GM23338 (cell line): ENCODE measurements around the gene USP32. TPM values are rescaled to one million over a fixed set of nuclear protein-coding genes. Genes with fewer than 3 reads are reported as not detected.

Experiments
- ATAC-seq: fragments of 200-7000 bp; cut with Tn5 transposase; 3 replicates; pipeline ENCODE4 v1.9.1; 2020
- DNase-seq: peaks from one replicate; pipeline ENCODE4 v3.0.0-alpha.2; 2015; ENCODE audit warnings: low spot score
- H2AFZ ChIP-seq: fragments of 200-600 bp; sonication (generic); 2 replicates; pipeline ENCODE4 v1.8.0; 2016; ENCODE audit warnings: antibody characterized with exemption, mild to moderate bottlenecking, moderate library complexity
- H3F3A ChIP-seq: fragments of 200-600 bp; sonication (generic); replicated peaks from 2 replicates; pipeline ENCODE4 v1.8.0; 2017; ENCODE audit warnings: antibody characterized with exemption, mixed run types, low read depth
- H3K27ac ChIP-seq: fragments of 200-600 bp; sonication (generic); 2 replicates; pipeline ENCODE4 v1.6.1; 2016; ENCODE audit warnings: low read depth
- H3K27me3 ChIP-seq: fragments of 200-600 bp; sonication (generic); 2 replicates; pipeline ENCODE4 v1.8.0; 2016; ENCODE audit warnings: mild to moderate bottlenecking, mixed run types, moderate library complexity; ENCODE audit not compliant: insufficient read depth
- H3K36me3 ChIP-seq: fragments of 200-600 bp; sonication (generic); 2 replicates; pipeline ENCODE4 v1.8.0; 2016; ENCODE audit warnings: mild to moderate bottlenecking; ENCODE audit not compliant: insufficient read depth
- H3K4me1 ChIP-seq: fragments of 200-600 bp; sonication (generic); 2 replicates; pipeline ENCODE4 v1.8.0; 2016; ENCODE audit warnings: mild to moderate bottlenecking, moderate library complexity; ENCODE audit not compliant: insufficient read depth
- H3K4me2 ChIP-seq: fragments of 200-600 bp; sonication (generic); 2 replicates; pipeline ENCODE4 v1.7.1; 2017; ENCODE audit warnings: mixed run types
- H3K4me3 ChIP-seq: fragments of 200-600 bp; sonication (generic); 2 replicates; pipeline ENCODE4 v1.6.1; 2016; ENCODE audit warnings: mixed run types
- H3K79me2 ChIP-seq: fragments of 200-600 bp; sonication (generic); replicated peaks from 2 replicates; pipeline ENCODE4 v1.8.0; 2017; ENCODE audit warnings: mild to moderate bottlenecking; ENCODE audit not compliant: insufficient read depth
- H3K9me2 ChIP-seq: fragments of 200-600 bp; sonication (generic); 2 replicates; pipeline ENCODE4 v1.8.0; 2017; ENCODE audit not compliant: insufficient read depth
- H4K20me1 ChIP-seq: fragments of 200-600 bp; sonication (generic); replicated peaks from 2 replicates; pipeline ENCODE4 v1.8.0; 2017; ENCODE audit warnings: mild to moderate bottlenecking; ENCODE audit not compliant: insufficient read depth
- H3K27ac Mint-ChIP-seq: 2 replicates; pipeline ENCODE4 v1.8.0; 2020; ENCODE audit warnings: inconsistent platforms, mild to moderate bottlenecking, moderate library complexity, mixed read lengths
- H3K27me3 Mint-ChIP-seq: 3 replicates; pipeline ENCODE4 v1.8.0; 2022; ENCODE audit warnings: low read depth, mild to moderate bottlenecking, moderate library complexity, mixed read lengths, inconsistent platforms; ENCODE audit not compliant: insufficient read depth, poor library complexity
- H3K36me3 Mint-ChIP-seq: 3 replicates; pipeline ENCODE4 v1.8.0; 2021; ENCODE audit warnings: low read depth, mild to moderate bottlenecking, inconsistent platforms, moderate library complexity, mixed read lengths
- H3K4me1 Mint-ChIP-seq: 3 replicates; pipeline ENCODE4 v1.8.0; 2020; ENCODE audit warnings: mild to moderate bottlenecking, inconsistent platforms, mixed read lengths
- H3K4me3 Mint-ChIP-seq: 3 replicates; pipeline ENCODE4 v1.8.0; 2021; ENCODE audit warnings: moderate library complexity, mild to moderate bottlenecking, inconsistent platforms, mixed read lengths
- H3K9me3 Mint-ChIP-seq: 3 replicates; pipeline ENCODE4 v1.8.0; 2020; ENCODE audit warnings: moderate library complexity, mild to moderate bottlenecking, inconsistent platforms, mixed read lengths
- EZH2 ChIP-seq: fragments of 200-600 bp; sonication (generic); IDR thresholded peaks from one replicate; pipeline ENCODE4 v1.8.0; 2017; ENCODE audit warnings: antibody characterized with exemption, mild to moderate bottlenecking, low read depth; ENCODE audit not compliant: unreplicated experiment
- JUNB ChIP-seq: IDR thresholded peaks from one replicate; pipeline ENCODE4 v1.6.1; 2016; ENCODE audit warnings: antibody characterized with exemption; ENCODE audit not compliant: unreplicated experiment
- ZNF331 ChIP-seq: fragments of 250-450 bp; sonication (Bioruptor Pico); IDR thresholded peaks from 2 replicates; pipeline ENCODE4 v1.5.0; 2020; ENCODE audit warnings: low read depth, mild to moderate bottlenecking, moderate library complexity
- polyA plus RNA-seq: library from polyadenylated mRNA; unstranded; fragments of >200 nt; fragmentation: Nextera tagmentation; extraction: Ambion mirVana; gene quantifications from 2 replicates; pipeline ENCODE4 v1.2.1, GENCODE V29; 2016
- total RNA-seq: library from RNA; depleted of rRNA; stranded (reverse); fragments of >200 nt; shearing (Covaris generic); gene quantifications from 2 replicates; pipeline ENCODE4 v1.2.3, GENCODE V29; 2014
- TF ChIP-seq, protein P1 (sequence below): IDR thresholded peaks from one replicate; pipeline ENCODE4 v1.6.1; 2018; ENCODE audit warnings: antibody characterized with exemption; ENCODE audit not compliant: unreplicated experiment
- TF ChIP-seq, protein P2 (sequence below): IDR thresholded peaks from 2 replicates; pipeline ENCODE4 v1.6.1; 2016; ENCODE audit warnings: antibody characterized with exemption
- TF ChIP-seq, protein P3 (sequence below), 2 experiments: fragments of 200-600 bp in 1 of 2; sonication (generic) in 1 of 2; conservative IDR thresholded peaks; 2 replicates each; pipeline versions ENCODE4 v1.5.1 to v1.6.1; 2016 to 2017; ENCODE audit warnings: antibody characterized with exemption in 2 of 2, low read depth in 2 of 2, mild to moderate bottlenecking in 2 of 2, moderate library complexity in 1 of 2

The USP32 gene
- total and polyA plus RNA-seq, 2 experiments from 2014 or later: 43.6 to 129 TPM

DNA sequence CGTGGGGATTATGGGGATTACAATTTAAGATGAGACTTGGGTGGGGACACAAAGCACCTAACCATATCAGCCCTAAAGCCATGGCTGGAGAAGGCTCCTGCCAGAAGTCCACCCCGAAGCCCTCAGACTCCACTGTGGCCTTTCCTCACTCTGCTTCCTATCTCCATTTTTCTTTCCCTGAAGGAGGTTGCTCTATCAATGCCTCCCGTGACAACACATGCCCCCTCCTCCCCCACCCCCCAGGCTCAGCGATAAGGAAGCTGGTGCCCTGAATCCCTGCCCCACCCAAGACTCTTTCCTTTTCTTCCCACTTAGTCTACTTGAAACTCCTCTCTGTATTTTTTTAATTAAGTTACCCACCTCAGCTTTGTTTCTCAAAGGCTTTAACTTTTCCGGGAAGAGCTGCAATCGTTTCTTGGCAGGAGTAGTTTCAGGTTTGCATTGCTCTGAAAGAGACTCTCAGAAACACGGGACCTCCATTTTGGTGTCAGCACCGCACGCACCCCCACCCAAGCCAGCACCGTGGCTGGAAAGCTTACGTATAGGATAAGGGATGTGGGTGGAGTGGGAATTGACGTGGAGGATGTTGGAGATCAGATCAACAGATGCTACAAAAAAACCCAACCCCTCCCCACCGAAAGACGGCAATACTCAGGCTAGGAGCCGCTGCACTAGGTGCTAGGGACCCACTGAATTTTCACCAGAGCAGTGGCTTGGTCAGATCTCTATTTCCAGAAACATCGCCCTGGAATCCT lies 257.4 kb downstream of the USP32 start (continued):
- TF ChIP-seq, protein P1, sequence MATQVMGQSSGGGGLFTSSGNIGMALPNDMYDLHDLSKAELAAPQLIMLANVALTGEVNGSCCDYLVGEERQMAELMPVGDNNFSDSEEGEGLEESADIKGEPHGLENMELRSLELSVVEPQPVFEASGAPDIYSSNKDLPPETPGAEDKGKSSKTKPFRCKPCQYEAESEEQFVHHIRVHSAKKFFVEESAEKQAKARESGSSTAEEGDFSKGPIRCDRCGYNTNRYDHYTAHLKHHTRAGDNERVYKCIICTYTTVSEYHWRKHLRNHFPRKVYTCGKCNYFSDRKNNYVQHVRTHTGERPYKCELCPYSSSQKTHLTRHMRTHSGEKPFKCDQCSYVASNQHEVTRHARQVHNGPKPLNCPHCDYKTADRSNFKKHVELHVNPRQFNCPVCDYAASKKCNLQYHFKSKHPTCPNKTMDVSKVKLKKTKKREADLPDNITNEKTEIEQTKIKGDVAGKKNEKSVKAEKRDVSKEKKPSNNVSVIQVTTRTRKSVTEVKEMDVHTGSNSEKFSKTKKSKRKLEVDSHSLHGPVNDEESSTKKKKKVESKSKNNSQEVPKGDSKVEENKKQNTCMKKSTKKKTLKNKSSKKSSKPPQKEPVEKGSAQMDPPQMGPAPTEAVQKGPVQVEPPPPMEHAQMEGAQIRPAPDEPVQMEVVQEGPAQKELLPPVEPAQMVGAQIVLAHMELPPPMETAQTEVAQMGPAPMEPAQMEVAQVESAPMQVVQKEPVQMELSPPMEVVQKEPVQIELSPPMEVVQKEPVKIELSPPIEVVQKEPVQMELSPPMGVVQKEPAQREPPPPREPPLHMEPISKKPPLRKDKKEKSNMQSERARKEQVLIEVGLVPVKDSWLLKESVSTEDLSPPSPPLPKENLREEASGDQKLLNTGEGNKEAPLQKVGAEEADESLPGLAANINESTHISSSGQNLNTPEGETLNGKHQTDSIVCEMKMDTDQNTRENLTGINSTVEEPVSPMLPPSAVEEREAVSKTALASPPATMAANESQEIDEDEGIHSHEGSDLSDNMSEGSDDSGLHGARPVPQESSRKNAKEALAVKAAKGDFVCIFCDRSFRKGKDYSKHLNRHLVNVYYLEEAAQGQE: no peak

DNA sequence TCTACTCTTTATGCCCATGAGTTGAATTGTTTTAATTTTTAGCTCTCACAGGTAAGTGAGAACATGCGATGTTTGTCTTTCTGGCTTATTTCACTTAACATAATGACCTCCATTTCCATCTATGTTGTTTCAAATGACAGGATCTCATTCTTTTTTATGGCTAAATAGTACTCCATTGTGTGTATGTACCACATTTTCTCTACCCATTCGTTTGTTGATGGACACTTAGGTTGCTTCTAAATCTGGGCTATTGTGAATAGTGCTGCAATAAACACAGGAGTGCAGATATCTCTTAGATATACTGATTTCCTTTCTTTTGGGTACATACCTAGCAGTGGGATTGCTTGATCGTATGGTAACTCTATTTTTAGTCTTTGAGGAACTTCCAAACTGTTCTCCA lies 261.5 kb downstream of the USP32 start:
- Mint-ChIP-seq H3K36me3 (no peaks in the 10 kb centered on the region; the same call in 2 of the 3 replicates), H3K9me3 (no peaks in the 10 kb centered on the region; the same call in 2 of the 3 replicates), H3K4me1 (peaks cover 15% of the 10 kb centered on the region), H3K27ac (no peak overlapping the region), H3K27me3 (peaks cover 11% of the 10 kb centered on the region), H3K4me3 (no peak overlapping the region)
- Histone ChIP-seq H3K4me1 (peaks cover 7% of the 10 kb centered on the region), H3K79me2 (no peaks in the 10 kb centered on the region), H2AFZ (no peak overlapping the region), H3F3A (no peaks in the 10 kb centered on the region), H3K27me3 (peaks cover 15% of the 10 kb centered on the region), H4K20me1 (peaks cover 5% of the 10 kb centered on the region; the same call in 1 of the 2 replicates), H3K9me2 (no peaks in the 10 kb centered on the region), H3K27ac (no peak overlapping the region), H3K4me3 (no peak overlapping the region), H3K36me3 (no peaks in the 10 kb centered on the region), H3K4me2 (no peak overlapping the region)
- no peak for ATAC-seq
- no peak for DNase-seq
- TF ChIP-seq JUNB (no peak), ZNF331 (no peak), EZH2 (no peak)
- TF ChIP-seq, protein P2, sequence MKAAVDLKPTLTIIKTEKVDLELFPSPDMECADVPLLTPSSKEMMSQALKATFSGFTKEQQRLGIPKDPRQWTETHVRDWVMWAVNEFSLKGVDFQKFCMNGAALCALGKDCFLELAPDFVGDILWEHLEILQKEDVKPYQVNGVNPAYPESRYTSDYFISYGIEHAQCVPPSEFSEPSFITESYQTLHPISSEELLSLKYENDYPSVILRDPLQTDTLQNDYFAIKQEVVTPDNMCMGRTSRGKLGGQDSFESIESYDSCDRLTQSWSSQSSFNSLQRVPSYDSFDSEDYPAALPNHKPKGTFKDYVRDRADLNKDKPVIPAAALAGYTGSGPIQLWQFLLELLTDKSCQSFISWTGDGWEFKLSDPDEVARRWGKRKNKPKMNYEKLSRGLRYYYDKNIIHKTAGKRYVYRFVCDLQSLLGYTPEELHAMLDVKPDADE: no peak
- TF ChIP-seq, protein P1: no peak
- TF ChIP-seq, protein P3, sequence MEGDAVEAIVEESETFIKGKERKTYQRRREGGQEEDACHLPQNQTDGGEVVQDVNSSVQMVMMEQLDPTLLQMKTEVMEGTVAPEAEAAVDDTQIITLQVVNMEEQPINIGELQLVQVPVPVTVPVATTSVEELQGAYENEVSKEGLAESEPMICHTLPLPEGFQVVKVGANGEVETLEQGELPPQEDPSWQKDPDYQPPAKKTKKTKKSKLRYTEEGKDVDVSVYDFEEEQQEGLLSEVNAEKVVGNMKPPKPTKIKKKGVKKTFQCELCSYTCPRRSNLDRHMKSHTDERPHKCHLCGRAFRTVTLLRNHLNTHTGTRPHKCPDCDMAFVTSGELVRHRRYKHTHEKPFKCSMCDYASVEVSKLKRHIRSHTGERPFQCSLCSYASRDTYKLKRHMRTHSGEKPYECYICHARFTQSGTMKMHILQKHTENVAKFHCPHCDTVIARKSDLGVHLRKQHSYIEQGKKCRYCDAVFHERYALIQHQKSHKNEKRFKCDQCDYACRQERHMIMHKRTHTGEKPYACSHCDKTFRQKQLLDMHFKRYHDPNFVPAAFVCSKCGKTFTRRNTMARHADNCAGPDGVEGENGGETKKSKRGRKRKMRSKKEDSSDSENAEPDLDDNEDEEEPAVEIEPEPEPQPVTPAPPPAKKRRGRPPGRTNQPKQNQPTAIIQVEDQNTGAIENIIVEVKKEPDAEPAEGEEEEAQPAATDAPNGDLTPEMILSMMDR (conservative IDR thresholded peaks at IDR 0.05; ENCODE audit: low read depth in 2 of 2): no peak
